Adrenal gland (tissue), 5 donors: Measurements from ENCODE around the gene LRRC4C.

ENCODE experiments used
- POLR2A ChIP-seq, 2 donors: fragments of 450-650 bp; IDR thresholded peaks; one replicate each; pipeline ENCODE4 v1.6.1; 2017; ENCODE audit warnings: antibody characterized with exemption in 2 of 2, mild to moderate bottlenecking in 2 of 2, moderate library complexity in 1 of 2
- TF ChIP-seq, protein P1 (sequence below), 6 experiments: fragments of 450-650 bp in 4 of 6; fragments of 200-600 bp in 2 of 6; sonication (generic) in 1 of 6; IDR thresholded peaks; 1 replicate in 5 of 6; 2 replicates in 1 of 6; pipeline versions ENCODE4 v1.5.1 to v1.8.0; 2016 to 2021; ENCODE audit warnings: antibody characterized with exemption in 6 of 6, mild to moderate bottlenecking in 2 of 6, moderate library complexity in 1 of 6
- donor health status: DM: no; HTN: no; CAD: no.

GRCh38 chr11:40567392-40567791 lies 892.1 kb downstream of the LRRC4C start:
- TF ChIP-seq, protein P1, sequence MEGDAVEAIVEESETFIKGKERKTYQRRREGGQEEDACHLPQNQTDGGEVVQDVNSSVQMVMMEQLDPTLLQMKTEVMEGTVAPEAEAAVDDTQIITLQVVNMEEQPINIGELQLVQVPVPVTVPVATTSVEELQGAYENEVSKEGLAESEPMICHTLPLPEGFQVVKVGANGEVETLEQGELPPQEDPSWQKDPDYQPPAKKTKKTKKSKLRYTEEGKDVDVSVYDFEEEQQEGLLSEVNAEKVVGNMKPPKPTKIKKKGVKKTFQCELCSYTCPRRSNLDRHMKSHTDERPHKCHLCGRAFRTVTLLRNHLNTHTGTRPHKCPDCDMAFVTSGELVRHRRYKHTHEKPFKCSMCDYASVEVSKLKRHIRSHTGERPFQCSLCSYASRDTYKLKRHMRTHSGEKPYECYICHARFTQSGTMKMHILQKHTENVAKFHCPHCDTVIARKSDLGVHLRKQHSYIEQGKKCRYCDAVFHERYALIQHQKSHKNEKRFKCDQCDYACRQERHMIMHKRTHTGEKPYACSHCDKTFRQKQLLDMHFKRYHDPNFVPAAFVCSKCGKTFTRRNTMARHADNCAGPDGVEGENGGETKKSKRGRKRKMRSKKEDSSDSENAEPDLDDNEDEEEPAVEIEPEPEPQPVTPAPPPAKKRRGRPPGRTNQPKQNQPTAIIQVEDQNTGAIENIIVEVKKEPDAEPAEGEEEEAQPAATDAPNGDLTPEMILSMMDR (IDR thresholded peaks at IDR 0.05): no peak
- TF ChIP-seq POLR2A (IDR thresholded peaks at IDR 0.05): no peak
